NB4 (cell line): ENCODE results near the gene ATP12A.

ENCODE experiments used
- MYC ChIP-seq: IDR thresholded peaks from 2 replicates; pipeline ENCODE4 v1.6.1; 2011; ENCODE audit warnings: low read depth, low read length
- POLR2A ChIP-seq: IDR thresholded peaks from 2 replicates; pipeline ENCODE4 v1.6.1; 2011; ENCODE audit warnings: mild to moderate bottlenecking; ENCODE audit not compliant: insufficient read length; ENCODE audit errors: extremely low read depth
- TF ChIP-seq, protein P1 (sequence below): IDR thresholded peaks from 2 replicates; pipeline ENCODE4 v1.6.1; 2011; ENCODE audit warnings: low read depth, low read length
- TF ChIP-seq, protein P2 (sequence below): IDR thresholded peaks from one replicate; pipeline ENCODE4 v1.5.1; 2012; ENCODE audit warnings: low read depth, low read length

DNA sequence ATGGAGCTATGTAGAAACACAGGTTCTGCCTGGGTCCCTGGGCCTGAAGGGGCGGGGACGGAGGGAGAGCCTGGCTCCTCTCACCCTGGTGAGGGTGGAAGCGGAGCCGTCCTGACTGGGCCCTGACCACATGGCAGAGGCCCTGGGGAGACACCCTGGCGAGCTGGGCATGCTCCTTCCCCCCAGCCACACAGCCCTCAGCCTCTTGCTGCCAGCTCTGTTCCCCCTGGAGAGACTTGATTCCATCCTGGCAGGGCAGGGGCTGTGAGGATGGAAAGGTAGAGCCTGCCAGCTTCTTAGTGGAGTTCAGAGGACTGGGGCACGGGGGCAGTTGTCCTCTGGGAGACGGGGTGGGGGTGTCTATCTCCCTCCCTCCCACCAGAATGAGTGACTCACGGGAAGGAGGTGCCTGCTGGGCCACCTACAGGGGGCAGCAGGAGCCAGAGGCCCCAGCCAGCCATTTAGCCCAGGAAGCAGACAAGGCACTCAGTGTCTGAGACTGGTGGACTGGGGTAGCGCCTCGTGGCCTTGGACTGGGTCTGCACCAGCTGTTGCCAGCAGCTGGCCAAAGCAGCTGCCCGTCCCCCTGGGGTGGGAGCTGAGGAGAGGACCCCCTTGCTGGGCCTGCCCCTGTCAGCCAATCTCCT is 60.9 kb downstream of the ATP12A start:
- TF ChIP-seq, protein P1, sequence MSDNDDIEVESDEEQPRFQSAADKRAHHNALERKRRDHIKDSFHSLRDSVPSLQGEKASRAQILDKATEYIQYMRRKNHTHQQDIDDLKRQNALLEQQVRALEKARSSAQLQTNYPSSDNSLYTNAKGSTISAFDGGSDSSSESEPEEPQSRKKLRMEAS = no peak; the same call in 1 of the 2 replicates
- TF ChIP-seq, protein P2, sequence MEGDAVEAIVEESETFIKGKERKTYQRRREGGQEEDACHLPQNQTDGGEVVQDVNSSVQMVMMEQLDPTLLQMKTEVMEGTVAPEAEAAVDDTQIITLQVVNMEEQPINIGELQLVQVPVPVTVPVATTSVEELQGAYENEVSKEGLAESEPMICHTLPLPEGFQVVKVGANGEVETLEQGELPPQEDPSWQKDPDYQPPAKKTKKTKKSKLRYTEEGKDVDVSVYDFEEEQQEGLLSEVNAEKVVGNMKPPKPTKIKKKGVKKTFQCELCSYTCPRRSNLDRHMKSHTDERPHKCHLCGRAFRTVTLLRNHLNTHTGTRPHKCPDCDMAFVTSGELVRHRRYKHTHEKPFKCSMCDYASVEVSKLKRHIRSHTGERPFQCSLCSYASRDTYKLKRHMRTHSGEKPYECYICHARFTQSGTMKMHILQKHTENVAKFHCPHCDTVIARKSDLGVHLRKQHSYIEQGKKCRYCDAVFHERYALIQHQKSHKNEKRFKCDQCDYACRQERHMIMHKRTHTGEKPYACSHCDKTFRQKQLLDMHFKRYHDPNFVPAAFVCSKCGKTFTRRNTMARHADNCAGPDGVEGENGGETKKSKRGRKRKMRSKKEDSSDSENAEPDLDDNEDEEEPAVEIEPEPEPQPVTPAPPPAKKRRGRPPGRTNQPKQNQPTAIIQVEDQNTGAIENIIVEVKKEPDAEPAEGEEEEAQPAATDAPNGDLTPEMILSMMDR = peak; percentile 62
- TF ChIP-seq POLR2A (no peak), MYC (no peak)
